Dedifferentiated amniotic fluid mesenchymal stem cell (primary cell): ENCODE data around the gene FGF21.

Experiments
- DNase-seq: peaks from one replicate; pipeline ENCODE4 v3.0.0-alpha.2; 2016; ENCODE audit errors: extremely low spot score

The FGF21 gene

DNA sequence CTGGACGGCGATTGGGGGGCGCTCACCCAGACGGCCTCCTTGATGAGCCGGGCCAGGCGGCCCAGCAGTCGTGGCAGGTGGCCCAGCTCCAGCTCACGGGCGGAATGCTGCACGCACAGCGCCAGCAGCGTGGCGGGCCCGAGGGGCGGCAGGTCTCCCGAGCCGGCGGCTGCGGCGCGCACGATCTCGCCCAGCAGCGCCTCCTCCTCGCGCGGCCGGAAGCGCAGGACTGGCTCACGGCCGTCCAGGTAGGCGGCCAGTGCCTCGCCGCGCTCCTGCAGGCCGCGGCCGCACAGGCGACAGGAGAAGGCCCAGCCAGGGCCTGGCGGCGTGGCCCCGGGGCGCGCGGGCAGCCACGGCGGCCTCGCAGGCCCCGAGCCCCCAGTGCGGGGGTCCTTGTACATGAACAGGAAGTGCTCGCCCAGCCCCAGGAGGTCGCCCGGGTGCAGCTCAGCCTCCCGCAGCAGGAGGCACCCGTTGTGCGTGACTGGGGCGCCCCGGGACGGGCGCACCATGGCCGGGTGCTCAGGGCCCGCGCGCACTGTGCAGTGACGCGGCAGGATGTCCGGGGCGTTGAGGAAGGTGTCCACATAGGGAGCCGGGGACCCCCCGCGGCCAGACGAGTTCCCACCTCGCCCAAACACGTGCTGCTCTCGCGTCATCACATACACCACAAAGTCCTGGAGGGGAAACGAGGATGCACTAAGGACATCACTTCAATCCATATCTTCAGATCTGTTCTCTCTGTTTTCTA, 26.2 kb upstream of the FGF21 start:
- no peak for DNase-seq

DNA sequence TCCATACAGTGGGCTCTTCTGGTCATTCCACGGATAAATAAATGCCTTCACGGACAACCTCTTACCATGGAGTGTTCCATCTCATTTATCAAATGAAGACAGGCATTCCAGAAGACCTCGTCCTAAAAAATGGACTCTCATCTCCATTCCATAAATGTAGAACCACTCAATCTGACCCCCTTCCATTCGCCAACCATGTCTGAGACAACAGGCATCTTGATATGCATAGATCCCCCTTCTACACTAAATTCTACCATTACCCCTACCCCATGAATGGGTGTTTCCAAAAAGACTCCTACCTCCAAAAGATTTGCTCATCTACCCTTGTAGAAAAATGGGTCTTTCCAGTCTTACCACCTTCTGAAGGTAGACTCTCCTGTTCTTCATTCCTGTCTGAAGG, 23.9 kb upstream of the FGF21 start:
- no peak for DNase-seq

DNA sequence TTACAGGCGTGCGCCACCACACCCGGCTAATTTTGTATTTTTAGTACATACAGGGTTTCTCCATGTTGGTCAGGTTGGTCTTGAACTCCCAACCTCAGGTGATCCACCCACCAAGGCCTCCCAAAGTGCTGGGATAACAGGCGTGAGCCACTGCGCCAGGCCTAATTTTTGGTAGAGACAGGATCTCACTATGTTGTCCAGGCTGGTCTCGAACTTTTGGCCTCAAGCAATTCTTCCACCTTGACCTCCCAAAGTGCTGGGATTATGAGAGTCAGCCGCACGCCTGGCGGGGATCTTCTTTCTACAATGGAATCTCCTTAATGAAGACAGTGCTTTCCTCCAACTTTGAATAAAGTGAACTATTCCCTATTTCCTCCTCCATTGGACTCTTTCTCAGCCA, 20.7 kb upstream of the FGF21 start:
- DNase-seq = no peak

DNA sequence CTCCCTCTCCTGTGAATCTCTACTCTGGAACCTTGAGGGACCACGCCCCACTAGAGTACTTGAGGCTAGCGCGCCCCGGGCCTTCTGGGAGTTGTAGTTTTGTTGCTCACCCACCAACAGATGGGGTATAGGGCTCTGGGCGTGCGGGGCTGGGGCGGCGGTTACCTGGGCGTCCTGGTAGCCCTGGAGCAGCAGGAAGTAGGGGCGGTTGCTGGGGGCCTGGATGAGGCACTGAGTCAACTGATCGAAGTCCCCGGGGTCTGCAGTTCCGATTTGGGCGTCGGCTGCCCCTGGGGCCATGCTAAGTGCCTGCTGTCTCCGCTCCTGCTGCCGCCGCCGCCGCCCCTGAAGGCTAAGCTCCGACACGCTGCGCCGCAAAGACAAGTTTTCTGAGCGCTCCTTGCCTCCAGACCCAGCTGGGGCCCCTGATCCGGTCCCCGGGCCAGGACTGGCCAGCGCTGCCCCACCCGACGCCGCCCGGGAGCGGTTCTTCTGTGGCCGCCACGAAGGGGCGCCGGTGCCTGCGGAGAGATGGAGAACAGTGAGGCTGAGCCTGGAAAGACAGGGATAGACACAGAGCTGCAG, 20.2 kb upstream of the FGF21 start:
- DNase-seq = no peak

DNA sequence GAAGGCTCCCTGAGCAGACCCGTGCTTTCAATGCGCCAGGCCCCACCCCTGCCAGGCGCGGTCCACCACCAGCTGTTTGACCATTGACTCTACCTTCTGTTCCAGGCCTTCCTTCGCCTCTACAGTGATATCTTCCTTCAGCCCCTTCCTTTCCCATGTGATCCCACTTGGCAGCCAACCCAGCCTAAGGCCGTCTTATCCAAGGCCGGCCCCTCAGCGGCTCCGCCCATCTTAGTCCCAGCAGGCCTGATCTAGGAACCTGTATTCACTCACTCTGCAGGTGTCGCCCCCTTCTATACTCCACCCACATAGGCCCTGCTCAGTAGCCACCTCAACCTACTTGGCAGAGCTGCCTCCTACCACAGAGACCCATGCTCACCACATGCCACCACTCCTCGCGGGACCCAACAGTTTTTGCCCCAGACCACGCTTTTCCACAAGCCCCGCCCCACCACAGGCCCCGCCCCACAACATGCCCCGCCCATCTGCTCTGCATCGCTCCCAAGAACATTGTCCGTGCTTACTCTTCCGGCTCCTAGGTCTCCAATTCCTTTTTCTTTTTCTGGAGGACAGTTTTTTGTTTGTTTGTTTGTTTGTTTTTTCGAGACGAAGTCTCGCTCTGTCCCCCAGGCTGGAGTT, 17.8 kb upstream of the FGF21 start:
- no peak for DNase-seq

DNA sequence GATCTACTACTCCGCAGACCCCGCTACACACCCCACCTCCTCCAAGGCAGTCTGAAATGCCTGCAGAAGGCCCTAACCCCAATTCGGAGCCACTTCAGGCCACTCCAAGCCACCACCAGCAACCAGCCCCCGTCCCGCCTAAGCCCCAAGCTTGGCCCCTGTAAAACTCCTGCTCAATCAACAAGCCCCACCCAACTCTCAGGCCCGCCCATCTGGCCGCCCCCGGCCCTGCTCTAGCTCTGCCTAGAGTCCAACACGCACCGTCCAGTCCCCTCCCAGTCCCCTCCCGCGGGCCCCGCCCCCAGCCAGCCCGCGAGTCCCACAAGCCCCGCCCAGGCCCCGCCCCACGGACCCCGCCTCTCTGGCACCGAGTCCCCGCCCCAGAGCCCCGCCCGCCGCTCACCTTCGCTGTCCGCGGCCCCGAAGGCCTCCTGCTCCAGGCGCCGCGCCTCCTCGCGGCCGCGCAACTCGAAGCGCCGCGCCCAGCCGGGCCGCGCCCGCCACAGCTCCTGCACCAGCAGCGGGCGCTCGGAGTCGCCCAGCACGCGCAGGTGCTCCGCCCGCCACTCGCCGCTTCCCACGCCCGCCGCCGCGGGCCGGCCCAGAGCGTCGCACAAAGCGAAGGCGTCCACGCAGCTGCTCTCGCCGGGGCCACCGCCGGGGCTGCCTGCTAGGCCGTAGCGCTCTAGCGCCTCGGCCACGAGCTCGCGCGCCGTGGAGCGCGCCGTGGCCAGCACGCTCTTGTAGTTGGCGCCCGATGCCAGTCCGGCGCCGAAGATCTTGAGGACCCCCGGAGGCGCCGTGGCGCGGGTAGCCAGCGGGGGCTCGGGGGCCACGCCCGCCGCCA, 16.5 kb upstream of the FGF21 start:
- no peak for DNase-seq

DNA sequence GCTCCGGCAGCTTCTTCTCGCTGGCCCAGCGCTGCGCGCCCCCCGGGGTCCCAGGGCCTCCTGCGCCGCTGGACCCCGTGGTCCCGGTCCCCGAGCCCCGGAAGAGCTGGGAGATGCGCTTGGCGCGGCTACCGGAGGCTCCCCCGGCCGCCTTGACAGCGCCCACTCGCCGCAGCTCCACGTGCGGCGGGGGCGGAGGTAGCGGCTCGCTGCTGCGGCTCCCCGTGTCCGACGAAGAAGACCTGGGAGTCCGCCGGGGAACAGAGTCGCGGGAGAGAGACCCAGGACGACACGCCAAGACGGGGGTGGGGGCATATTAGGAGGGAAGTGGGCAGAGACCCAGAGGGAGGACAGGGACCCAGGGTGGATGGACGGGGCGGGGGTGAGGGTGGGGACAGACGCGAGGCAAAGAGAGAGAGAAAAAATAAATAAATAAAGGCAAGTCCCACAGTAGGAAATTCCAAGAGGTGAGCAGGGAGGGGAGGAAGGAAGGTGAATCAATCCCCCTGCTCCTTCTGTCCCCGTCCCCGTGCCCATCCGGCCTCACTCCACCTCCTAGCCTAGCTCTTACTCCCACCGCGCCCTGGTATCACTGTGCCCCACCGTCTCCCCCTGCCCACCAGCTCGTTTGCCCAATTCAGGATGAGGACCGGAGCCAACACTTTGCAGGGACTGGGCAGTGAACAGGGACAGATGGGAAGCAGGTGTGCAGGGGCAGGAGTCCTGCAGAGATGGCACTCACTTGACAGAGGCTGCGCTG, 15.7 kb upstream of the FGF21 start:
- no peak for DNase-seq

DNA sequence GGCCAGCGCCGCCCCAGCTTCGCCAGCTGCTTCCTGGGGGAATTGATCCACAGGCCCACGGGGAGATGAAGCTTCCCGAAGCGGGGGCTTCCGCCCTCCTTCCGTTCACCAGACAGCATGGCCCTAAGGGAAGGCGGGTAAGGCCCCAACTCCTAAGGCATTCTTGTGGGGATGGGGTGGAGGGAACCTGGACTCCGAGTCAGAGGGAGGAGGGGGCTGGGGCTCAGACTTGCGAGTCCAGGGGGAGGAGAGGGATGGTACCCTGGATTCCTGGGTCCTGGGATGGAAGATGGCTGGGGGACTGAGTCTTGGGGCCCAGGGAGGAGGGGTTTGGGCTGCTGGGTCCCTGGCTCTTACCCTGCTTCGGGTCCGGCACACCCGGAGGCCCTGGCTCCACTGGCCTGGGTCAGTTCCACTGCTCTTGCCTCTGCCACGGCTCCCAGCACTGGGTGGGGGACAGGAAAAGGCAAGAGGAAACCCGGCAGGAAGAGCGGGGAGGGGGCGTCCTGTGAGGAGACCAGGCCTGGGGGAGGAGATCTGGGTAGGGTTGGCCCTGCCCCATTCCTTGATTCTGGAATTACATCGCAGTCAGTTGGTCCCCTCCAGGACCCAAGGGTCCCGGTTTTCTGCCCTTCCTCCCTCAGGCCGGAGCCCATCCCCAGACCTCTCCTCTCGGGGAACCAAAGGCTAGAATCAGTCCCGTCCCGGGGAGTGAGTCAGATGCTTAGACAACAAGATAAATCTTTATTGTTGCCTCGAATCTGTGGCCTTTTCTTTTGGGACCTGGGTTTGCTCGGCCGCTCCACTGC, 15.0 kb upstream of the FGF21 start, which contains the start of gene RASIP1:
TSS of gene RASIP1 (minus strand) at position 447 of the 809 bp plus-strand sequence. CDS start at position 119, 328 bp downstream.
- no peak for DNase-seq

DNA sequence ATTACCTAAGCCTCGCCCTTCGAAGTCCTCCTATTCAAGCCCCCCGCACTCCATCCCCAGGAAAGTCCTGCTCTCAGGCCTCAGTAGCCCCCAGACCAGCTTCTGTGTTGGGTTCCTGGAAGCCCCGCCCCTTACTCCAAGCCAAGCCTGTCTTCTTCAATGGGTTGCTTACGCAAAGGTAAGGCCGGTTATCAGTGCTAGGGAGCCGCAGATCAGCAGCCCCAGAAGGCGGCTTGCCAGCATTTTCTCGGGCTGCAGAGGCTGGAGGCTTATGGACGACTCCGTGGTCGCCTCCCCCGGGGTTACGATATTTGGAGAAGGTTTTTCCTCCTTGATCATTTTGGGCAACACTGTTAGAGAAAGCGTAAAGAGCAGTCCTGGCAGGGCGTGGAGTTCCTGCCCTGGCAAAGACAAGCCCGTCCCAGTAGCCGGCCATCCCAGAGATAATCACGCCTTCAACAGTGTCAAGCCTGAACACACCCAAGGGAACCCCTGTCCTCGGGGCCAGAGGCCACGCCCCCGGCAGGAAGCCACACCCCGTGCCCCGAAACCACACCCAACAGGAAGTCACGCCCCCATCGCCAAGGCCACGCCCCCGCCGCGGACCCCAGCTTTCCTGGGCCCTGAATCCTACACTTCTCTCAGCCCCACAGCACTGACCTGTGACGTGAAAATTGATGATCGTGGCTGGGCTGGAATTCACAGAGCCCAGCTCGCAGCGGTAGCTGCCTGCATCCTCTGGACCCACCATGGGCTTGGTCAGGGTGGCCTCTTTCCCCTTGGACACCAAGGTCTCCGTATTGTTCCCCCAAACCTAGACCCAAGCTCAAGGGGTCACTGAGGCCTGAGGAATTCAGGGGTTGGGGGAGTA, 14.0 kb upstream of the FGF21 start:
- DNase-seq = no peak

DNA sequence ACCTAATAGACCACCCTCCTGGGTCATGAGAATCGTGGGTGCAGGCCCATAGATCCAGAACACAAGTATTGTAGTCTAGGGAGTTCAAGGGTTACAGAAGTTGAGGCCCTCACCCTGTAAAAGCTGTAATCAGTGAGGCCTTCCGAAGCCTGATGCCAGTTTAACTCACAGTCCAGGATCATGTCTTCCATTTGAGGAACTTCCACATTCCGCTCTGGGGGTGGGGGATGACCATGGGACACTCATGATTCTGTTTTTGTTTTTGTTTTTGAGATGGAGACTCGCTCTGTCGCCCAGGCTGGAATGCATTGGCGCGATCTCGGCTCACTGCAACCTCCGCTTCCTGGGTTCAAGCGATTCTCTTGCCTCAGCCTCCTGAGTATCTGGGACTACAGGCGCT, 13.2 kb upstream of the FGF21 start:
- DNase-seq = no peak

DNA sequence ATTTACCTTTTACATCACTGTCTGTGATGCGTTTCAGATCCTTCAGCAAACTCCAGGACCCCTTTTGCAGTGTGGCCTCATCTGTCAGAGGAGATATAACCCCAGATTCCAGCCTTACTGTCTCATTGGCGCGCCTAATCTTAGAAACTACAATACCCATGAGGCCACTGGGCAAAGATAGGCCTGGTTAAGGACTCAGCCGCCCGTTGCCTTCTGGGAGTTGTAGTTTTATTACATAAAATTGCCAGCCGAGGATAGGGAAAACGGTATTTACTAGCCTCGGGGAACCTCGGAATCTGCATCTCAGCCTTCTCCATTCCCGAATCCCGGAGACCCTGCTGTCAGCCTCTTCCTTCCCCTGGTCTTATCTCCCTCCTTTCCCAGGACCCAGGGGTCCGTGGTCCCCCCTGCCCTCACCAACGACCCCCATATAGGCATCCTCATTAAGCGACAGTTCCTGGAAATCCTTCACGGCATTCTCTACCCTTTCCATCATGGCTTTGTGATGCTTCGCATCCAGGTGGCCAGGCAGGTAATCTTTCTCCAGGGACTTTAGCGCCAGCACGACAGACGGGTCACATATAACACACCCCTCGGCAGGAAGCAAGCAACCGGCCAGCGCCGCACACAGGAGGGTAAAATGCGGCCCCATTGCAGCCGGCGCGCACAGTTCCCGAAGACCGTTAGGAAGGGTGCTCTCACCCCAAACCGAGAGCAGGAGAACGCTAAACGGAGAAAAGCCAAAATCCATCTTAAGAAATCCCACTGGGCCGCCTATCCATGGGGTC, 9.9 kb upstream of the FGF21 start:
- peak; percentile 26 for DNase-seq

DNA sequence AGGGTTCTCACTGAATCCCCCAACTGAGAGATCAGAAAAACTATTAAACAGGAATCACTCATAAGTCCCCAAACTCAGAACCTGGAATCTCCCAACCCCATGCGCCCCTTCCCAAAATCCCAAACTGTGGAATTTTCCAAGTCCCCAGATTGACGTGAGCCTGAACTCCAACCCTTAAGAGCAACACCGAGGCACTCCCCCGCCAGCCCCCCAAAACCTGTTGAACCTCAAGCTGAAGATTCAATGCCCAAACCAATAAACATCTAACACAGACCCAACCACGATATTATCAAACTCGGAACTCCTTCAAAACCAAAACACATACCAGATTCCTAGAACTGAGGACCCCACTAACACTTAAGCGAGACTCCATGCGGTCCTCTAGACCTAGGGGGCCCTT, 9.2 kb upstream of the FGF21 start:
- no peak for DNase-seq

DNA sequence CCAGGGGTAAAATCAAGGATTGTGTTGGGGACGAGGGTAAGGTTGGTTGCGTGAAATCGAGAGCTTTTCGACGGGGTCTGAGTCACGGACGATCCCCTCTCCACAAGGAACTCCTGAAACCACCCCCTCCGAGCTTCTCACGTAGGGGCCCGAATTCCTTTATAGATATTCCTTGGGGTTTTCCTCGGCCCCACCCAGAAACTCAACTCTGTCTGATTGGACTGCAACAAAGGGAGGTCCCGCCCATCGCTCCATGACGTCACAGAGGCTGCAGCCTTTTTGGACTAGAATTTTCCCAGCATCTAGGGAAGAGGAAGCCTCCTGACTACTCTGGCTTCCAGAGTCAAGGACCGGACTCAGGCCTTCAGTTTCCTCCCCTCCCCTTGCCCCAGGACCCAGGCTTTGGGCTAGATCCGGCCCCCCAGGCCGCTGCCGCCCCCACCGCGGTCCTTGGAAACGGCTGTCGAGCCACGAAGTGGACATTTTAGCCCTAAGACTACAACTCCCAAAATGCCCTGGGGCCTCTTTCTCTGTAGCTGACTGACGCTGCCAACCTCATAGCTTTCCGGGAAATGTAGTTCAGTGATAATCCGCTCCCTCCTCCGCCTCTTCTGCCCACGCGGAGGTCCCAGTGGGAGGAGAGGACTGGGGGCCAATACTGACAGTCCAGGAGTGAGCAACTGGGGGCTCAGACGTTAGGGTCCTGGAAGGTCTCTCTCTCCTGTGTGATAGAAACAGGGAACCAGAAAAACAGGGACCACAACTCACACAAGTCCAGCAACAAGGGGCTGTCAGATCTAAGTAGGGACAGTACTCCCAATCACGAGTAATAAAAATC, 8.4 kb upstream of the FGF21 start, which contains the start of gene IZUMO1:
TSS of gene IZUMO1 (minus strand) at position 172 of the 838 bp plus-strand sequence. CDS start 1,050 bp downstream, outside the sequence.
- DNase-seq = peak; percentile 85

DNA sequence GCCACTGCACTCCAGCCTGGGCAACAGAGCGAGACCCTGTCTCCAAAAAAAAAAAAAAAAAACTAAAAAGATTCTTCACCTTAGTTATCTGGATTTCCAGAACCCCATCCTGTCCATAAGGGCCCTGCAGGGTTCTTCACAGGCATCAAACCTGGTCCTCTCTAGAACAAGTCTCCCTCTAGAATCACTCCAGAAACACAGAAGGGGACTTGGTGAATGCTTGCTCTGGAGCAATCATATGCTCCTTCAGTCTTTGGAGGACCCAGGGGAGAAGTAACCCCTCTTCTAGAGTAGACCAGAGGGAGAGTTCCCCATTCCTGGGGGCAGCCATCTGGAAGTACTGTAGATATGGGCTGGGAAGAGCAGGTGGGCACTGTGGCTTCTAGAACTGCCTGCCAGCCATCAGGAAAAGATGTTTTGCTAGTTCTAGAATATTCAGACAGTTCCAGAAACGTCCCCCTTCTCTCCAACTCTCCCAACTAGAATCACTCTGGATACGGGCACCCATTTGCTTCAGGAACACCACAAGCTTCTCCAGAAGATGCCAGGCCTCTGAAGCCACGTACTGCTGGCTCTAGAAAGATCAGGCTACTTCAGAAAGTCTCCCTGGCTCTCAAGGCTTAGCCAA, 5.6 kb upstream of the FGF21 start:
- DNase-seq = no peak

DNA sequence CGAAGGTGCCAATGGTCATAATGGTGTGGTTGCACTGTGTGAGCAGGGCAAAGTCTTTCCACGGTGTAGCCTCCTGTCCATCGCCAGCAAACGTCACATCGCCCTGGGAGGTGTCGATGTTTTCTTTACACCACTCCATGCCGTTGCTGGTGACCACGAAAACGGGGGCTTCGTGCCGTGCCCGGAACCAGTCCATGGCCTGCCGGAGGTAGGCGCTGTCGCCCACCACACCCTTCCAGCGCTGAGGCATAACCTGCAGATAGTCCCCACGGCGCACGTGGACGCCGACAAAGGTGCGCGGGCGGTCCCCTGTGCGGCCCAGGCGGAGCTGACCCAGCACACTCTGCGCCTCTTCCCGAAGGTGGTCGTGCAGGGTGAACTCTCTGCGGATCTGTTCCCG, 5.0 kb upstream of the FGF21 start:
- no peak for DNase-seq

DNA sequence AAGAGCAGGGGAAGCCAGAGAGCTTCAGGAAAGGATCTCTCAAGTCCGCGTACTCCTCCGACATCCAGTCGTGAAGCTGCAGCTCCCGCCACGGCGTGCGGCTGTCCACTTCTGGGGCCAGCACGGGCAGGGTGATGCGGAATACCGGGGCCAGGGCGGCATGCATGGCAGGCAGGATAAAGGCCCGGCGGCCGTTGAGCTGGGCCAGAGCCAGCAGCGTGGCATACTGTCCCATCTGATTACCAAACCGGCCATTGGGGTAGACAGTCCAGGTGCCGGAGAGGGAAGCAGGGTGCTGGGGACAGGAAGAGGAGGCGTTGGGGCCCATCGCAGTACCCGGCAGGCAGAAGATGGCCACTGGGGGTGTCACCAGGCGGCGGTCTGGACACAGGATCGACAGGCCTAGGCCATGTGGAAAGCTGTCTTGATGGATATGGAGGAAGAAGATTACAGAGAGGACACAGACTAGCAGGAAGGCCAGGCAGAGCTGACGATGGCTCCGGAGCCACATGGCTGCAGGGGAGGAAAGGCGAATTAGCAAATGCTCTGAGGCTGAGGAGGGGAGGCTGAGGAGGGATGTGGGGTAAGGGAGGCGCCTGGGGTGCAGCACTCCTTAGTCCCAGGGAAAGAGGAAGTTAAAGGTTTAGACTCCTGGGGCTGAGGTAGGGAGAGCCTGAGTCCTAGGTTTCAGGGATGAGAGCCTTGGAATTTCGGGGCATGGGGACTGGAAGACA, 4.4 kb upstream of the FGF21 start:
- no peak for DNase-seq
